Activated naive CD8-positive, alpha-beta T cell treated with anti-CD3 and anti-CD28 coated beads for 36 hours (primary cell): ENCODE results near the gene BTBD16. TPM values are rescaled to one million over a fixed set of nuclear protein-coding genes. Genes with fewer than 3 reads are reported as not detected.

Experiments
- DNase-seq: peaks from one replicate; pipeline ENCODE4 v3.0.0; 2021
- H3K27ac Mint-ChIP-seq: one replicate; pipeline ENCODE4 v1.8.0; 2022; ENCODE audit warnings: mild to moderate bottlenecking, moderate library complexity, mixed read lengths
- H3K27me3 Mint-ChIP-seq: one replicate; pipeline ENCODE4 v1.8.0; 2022; ENCODE audit warnings: mild to moderate bottlenecking, mixed read lengths
- H3K36me3 Mint-ChIP-seq: one replicate; pipeline ENCODE4 v1.8.0; 2021; ENCODE audit warnings: mild to moderate bottlenecking, mixed read lengths
- H3K4me1 Mint-ChIP-seq: one replicate; pipeline ENCODE4 v1.8.0; 2021; ENCODE audit warnings: mixed read lengths
- H3K4me3 Mint-ChIP-seq: one replicate; pipeline ENCODE4 v1.8.0; 2022; ENCODE audit warnings: mild to moderate bottlenecking, moderate library complexity, mixed read lengths
- H3K9me3 Mint-ChIP-seq: one replicate; pipeline ENCODE4 v1.8.0; 2022; ENCODE audit warnings: mixed read lengths
- total RNA-seq, 2 experiments: library from RNA; stranded (reverse); gene quantifications; one replicate each; pipeline ENCODE4 v1.2.3, GENCODE V29; 2021

BTBD16 gene
- total RNA-seq, 2 experiments from 2014 or later, result not detected

DNA sequence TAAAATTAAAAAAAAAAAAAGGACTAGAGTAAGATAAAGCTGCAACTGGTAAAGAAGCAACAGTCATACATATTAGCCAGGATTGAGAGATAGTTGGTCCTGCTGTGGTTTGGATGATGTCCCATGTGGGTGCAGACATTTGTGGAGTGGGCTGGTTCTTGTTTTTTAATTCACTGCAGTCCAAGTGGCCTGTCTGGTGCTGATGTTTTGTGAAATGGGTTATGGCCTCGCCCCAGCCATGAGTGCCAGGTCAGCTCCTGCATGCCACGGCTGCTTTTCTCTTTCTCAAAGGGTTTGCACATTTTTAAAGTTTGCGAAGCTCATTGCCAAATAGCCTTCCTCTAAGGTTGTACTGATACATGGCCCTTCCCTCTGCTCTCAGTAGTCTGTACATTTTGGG lies 14.1 kb upstream of the BTBD16 start:
- no peak for DNase-seq
- Mint-ChIP-seq H3K27me3 (peaks cover 15% of the 10 kb centered on the region), H3K36me3 (no peaks in the 10 kb centered on the region), H3K4me1 (peaks cover 2% of the 10 kb centered on the region), H3K4me3 (no peak overlapping the region), H3K27ac (no peak overlapping the region), H3K9me3 (peaks cover 6% of the 10 kb centered on the region)

DNA sequence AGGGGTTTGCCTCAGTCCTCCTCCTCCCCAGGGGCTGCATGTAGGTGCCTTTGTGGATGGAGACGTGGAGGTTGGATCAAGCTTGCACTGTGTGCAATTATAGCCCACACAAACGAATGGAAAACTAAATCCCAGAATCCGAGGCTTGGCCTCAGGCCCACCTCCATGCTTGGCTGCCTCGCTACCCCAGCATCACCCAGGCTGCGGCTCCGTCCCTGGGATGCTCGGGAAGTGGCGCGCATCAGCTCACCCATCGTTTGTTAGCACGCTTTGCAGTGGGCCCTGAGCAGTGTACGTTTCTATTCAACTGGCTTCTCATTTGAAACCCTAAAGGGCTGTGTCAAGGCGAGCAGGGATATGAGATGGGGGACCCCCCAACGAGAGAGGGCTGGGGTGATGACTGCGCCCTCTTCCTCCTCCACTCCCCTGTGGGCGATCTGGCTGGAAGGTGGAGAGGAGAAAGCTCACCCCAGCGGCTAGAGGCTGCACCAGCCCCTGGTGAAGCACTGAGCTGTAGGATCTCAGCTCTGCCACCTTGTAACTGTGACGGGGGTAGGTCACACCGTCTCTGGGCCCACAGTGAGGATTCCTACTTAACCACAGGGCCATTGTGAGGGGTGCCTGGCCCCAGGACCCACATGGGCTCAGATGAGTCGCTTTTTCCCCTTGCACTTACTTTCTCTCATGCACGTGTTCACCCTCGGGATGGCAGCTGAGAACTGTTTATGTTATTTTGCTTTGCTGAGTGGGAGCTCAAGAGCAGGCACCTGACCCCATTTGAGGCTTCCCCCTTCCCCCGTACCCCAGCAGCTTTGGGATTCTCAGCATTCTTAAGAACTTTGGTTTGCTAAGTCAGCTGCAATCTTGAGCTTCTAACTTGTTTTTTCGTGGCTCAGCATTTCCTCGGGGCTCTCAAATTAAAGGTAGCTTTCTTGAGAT lies 12.7 kb upstream of the BTBD16 start:
- Mint-ChIP-seq H3K27ac (no peak overlapping the region), H3K9me3 (peaks cover 11% of the 10 kb centered on the region), H3K36me3 (no peaks in the 10 kb centered on the region), H3K27me3 (peaks cover 14% of the 10 kb centered on the region), H3K4me3 (no peak overlapping the region), H3K4me1 (peaks cover 2% of the 10 kb centered on the region)
- no peak for DNase-seq

DNA sequence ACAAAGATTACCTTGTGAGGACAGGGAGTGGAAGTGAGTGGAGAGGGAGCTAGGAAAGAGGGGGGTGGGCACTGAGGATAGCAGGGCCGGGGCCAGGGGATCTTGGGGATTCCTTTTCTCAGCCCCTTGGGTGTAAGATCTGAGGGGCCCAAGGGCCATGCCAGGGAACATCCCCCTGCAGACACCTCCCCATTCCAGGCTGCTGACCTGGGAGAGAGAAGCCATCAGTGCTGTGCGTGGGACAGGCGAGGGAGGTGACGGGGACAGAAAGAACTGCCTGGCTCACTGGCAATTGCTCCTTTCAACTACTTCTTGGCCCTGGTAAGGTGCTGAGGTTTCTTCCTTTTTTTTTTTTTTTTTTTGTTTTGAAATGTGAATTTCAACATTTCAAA lies 12.0 kb upstream of the BTBD16 start:
- no peak for DNase-seq
- H3K27ac Mint-ChIP-seq, result no peak overlapping the region
- H3K27me3 Mint-ChIP-seq, result peaks cover 9% of the 10 kb centered on the region
- H3K36me3 Mint-ChIP-seq, result no peaks in the 10 kb centered on the region
- peaks cover 14% of the 10 kb centered on the region for H3K9me3 Mint-ChIP-seq
- H3K4me3 Mint-ChIP-seq, result no peak overlapping the region
- peaks cover 2% of the 10 kb centered on the region for H3K4me1 Mint-ChIP-seq

DNA sequence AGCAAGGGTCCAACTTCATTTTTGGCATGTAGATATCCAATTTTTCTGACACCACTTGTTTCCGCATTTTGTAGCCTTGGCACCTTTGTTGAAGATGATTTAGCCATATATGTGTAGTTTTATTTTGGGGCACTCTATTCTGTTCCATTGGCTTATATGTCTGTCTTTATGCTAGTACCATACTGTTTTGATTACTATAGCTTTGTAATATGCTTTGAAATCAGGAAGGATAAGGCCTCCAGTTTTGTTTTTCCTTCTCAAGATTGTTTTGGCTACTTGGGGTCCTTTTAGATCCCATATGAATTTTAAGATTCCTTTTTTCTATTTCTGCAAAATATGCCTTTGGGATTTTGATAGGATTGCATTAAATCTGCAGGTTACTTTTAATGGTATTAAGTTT lies 9.5 kb upstream of the BTBD16 start:
- Mint-ChIP-seq H3K27ac (no peak overlapping the region), H3K4me1 (peaks cover 2% of the 10 kb centered on the region), H3K4me3 (no peak overlapping the region), H3K9me3 (peaks cover 18% of the 10 kb centered on the region), H3K27me3 (peaks cover 30% of the 10 kb centered on the region), H3K36me3 (no peaks in the 10 kb centered on the region)
- DNase-seq, result no peak

DNA sequence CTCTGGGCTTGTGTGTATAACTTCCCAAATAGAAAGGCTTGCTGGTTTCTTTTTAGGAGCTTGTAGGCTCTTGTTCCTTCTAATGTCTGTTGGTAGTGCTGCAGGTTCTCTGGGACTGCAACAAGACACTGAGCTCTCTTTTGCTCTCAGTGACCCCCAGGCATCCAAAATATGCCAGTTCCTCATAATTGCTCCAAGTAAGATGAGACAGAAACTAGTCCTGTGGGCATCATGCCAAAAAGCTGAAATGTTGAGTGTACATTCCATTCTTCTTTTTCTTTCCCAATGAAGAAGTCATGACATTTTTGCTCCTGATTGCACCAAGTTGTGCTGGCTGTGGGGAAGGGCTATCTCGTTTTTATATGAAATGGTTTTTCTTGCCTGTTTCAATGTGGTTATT lies 7.1 kb upstream of the BTBD16 start:
- peaks cover 18% of the 10 kb centered on the region for H3K9me3 Mint-ChIP-seq
- no peaks in the 10 kb centered on the region for H3K4me1 Mint-ChIP-seq
- no peak for DNase-seq
- H3K27me3 Mint-ChIP-seq, result peaks cover 43% of the 10 kb centered on the region
- no peak overlapping the region for H3K27ac Mint-ChIP-seq
- H3K36me3 Mint-ChIP-seq, result no peaks in the 10 kb centered on the region
- no peak overlapping the region for H3K4me3 Mint-ChIP-seq

DNA sequence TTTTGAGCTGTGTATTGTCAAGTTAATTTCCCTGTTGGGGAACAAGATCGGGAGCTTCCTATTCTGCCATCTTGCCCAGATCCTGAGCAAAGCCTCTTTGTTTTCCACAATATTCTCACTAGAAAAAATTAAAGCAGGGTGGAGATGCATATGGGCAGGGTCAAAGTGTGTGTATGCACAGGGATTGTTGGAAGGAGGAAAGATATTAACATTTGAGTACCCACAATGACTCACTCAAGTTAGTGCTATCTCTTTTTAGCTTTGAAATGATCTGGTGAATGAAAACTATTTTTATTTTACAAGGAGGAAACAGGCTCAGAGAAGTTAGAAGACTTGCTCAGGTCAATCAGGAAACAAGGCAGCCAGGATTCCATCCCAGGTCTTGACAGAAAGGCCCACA lies 6.7 kb upstream of the BTBD16 start:
- Mint-ChIP-seq H3K4me1 (no peaks in the 10 kb centered on the region), H3K27ac (no peak overlapping the region), H3K4me3 (no peak overlapping the region), H3K9me3 (peaks cover 18% of the 10 kb centered on the region), H3K27me3 (peaks cover 44% of the 10 kb centered on the region), H3K36me3 (no peaks in the 10 kb centered on the region)
- no peak for DNase-seq

DNA sequence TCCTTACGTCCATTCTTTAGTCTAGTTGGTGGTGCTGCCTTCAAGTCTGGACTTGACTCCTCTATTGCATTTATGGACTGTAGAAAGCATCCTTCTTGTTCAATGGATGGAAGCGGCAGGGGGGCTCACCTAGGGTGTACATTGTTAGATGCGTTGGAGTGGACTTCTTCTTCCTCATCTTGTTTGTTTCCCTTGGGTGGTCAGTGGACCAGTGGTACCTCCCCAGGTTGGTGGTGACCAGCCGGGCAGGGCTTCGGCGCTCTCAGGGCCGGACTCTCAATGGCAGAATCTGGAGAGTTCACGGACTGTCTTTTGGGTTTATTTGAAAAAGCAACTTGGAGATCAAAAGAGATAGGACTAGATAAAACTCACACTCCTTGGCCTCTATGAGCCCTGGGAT lies 6.2 kb upstream of the BTBD16 start:
- Mint-ChIP-seq H3K36me3 (no peaks in the 10 kb centered on the region), H3K27ac (no peak overlapping the region), H3K4me3 (no peak overlapping the region), H3K27me3 (peaks cover 43% of the 10 kb centered on the region), H3K9me3 (peaks cover 18% of the 10 kb centered on the region), H3K4me1 (no peaks in the 10 kb centered on the region)
- no peak for DNase-seq

DNA sequence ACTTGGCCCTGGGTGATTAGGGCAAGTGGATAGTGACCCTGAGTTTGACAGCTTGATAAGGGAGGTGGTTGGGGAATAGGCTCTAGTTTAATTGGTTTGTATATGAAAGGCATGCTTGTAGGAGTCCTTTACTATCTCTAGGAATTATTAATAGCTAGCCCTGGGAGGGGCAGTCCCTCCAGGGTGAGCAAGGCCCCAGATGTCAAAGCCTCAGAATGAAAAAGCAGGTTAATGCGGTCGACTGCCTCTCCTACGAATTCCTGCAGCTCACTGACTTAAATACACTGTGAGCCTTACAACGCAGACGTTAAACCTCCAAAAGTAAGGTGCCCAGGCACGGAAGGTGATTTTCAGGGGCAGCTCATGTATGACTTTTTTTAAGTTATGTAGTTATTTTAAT lies 5.2 kb upstream of the BTBD16 start:
- H3K27me3 Mint-ChIP-seq, result peaks cover 42% of the 10 kb centered on the region
- no peaks in the 10 kb centered on the region for H3K4me1 Mint-ChIP-seq
- H3K4me3 Mint-ChIP-seq, result no peak overlapping the region
- no peak overlapping the region for H3K27ac Mint-ChIP-seq
- peaks cover 18% of the 10 kb centered on the region for H3K9me3 Mint-ChIP-seq
- no peak for DNase-seq
- H3K36me3 Mint-ChIP-seq, result no peaks in the 10 kb centered on the region

DNA sequence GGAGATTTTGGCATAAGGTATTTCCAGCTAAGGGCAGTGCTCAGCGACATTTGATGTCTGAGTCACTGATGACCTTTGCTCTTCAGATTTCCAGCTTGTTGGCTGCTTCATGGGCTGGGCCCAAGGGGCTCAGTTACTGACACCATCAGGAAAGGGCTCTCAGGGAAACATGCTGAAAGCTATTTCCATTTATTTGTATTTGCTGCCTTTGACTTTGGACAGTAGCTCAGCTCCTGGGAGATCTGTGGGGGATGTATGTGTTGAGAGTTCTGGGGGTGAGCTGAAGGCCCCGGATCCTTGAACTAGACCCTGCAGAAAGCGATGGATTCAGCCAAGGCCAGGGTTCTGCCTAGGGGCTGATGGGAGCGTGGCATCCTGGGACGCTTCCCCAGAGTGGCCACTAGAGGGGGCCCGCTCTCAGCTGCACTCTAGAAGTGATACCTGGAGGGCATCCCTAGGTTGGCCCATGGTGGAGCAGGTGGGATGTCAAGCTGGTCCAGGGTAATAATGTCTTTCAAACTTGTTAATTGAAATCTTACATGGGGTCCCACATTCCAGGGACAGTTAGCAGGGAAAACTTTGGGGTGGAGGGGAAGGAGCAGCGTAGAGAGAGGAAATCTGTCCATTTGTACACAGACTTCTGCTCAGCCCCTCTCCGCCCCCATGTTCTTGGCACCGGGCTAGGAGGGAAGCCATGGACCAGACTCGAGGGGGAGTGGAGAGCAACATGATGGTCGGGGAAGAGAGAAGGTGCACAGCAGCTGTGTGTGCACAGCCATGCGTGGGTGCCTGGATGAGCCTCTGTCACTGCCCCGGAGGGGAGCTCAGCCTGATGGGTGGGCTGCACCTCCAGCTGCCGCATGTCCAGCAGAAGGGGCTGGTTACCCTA lies 3.0 kb upstream of the BTBD16 start:
- H3K4me3 Mint-ChIP-seq, result no peak overlapping the region
- DNase-seq, result peak; percentile 23
- H3K9me3 Mint-ChIP-seq, result peaks cover 9% of the 10 kb centered on the region
- H3K27me3 Mint-ChIP-seq, result peaks cover 38% of the 10 kb centered on the region
- no peaks in the 10 kb centered on the region for H3K36me3 Mint-ChIP-seq
- H3K27ac Mint-ChIP-seq, result no peak overlapping the region
- no peaks in the 10 kb centered on the region for H3K4me1 Mint-ChIP-seq

DNA sequence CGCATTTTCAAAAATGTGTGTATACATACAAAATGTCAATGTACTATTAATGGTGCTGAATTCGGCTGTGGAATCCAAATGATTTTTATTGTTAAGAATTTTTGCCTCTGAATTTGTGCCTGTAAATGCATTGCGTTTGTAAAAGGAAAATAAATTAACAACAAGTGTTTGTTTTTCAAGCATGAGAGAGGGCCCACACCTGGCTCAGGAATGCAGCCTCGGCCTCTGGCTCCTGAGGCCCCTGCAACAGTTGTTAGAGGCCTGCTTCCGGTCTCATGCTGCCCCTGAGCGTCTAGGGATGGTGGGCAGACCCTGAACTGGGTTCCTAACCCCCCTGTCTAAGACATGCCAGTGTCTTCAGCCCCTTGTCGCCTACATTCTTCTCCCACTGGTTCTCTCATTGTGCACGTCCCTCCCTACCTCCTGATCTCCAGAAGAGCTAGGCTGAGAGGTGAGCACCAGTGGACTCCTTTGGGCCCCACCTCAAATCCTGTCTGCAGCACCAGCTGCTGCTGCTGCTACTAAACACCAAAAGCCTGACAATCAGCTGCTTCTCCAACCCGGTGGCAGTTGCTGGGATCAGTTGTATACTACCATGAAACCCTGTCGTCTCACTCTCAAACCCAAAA lies 1.9 kb upstream of the BTBD16 start:
- Mint-ChIP-seq H3K9me3 (peaks cover 3% of the 10 kb centered on the region), H3K4me3 (no peak overlapping the region), H3K27me3 (peaks cover 39% of the 10 kb centered on the region), H3K36me3 (no peaks in the 10 kb centered on the region), H3K27ac (no peak overlapping the region), H3K4me1 (no peaks in the 10 kb centered on the region)
- DNase-seq, result no peak

DNA sequence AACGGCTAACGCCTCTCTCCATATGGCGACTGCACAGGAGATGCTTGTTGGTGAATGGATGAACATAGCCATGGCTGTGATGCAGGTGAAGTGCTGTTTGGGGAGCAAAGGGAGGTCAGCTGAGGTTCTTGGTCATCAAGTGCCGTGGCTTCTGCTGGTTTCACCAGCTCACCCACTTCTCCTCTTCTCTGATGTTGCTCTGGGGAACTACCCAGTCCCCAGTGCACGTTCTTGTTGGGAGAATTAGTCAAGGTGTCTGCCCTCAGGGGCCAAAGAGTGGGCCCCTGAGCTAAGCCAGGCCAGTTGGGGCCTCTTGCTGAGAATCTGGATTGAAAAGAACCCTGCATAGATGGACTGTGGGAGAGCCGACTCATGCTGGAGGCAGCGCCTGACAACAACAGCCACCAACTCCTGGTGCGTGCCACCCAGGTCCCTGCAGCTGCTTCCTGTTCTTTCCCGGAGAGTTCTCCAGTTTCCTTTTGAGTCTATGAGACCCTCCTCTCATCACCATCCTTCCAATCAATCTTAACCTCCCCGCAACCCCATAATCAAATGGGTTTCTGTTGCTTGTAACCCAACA lies 3.0 kb downstream of the BTBD16 start:
- H3K27ac Mint-ChIP-seq, result no peak overlapping the region
- H3K36me3 Mint-ChIP-seq, result no peaks in the 10 kb centered on the region
- peaks cover 11% of the 10 kb centered on the region for H3K27me3 Mint-ChIP-seq
- no peak for DNase-seq
- H3K9me3 Mint-ChIP-seq, result no peaks in the 10 kb centered on the region
- no peaks in the 10 kb centered on the region for H3K4me1 Mint-ChIP-seq
- H3K4me3 Mint-ChIP-seq, result no peak overlapping the region

DNA sequence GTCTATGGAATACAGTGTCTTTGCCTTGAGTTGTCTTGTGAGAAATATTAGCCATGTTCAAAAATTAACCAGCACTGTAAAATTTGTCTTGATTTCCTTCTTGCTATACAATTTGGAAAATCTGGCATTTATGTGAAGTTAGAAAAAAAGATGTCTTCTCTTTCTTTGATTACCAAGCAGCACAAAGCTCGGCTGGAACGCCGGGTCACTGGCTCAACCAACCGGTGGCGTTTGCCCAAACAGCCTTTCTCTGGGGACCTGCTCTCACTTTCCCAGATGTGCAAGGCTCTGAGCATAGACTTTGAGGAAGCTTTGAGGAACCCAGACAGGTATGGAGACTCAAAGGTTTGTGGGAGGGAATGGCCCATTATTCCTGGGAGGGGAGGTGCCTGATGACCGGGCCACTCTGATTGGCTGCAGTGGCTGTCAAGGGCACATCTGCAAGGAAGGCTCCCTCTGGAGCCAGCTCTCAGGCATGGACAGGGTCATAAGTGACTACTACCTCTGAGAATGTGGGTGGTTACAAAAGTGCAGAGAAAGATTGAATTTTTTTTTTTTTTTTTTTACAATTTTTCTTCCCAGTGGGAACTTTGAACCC lies 5.6 kb downstream of the BTBD16 start:
- no peaks in the 10 kb centered on the region for H3K4me1 Mint-ChIP-seq
- H3K4me3 Mint-ChIP-seq, result no peak overlapping the region
- H3K9me3 Mint-ChIP-seq, result no peaks in the 10 kb centered on the region
- no peak overlapping the region for H3K27ac Mint-ChIP-seq
- no peaks in the 10 kb centered on the region for H3K36me3 Mint-ChIP-seq
- peaks cover 24% of the 10 kb centered on the region for H3K27me3 Mint-ChIP-seq
- no peak for DNase-seq

DNA sequence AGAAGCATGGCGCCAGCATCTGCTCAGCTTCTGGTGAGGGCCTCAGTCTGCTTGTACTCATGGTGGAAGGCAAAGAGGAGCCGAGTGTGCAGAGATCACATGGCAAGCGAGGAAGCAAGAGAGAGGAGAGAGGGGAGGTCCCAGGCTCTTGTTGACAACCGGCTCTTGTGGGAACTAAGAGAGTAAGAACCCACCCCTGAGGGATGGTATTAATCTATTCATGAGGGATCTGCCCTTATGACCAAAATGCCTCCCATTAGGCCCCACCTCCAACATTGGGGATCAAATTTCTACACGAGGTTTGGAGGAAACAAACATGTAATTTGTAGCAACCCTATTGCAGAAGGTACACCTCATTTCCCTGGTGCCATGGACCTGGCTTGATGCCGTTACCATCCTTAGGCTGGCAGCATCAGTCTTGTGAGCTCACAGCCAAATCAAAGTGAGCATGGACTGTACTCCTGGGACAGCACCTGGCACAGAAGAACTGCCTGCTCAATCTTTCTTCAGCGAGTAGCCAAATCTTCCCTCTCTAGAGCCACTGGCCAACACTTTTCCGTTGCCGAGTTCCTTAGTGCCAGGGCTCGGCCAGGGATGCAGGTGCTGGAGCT lies 6.5 kb downstream of the BTBD16 start:
- Mint-ChIP-seq H3K9me3 (no peaks in the 10 kb centered on the region), H3K4me3 (no peak overlapping the region), H3K27ac (no peak overlapping the region), H3K27me3 (peaks cover 30% of the 10 kb centered on the region), H3K4me1 (no peaks in the 10 kb centered on the region), H3K36me3 (no peaks in the 10 kb centered on the region)
- no peak for DNase-seq

DNA sequence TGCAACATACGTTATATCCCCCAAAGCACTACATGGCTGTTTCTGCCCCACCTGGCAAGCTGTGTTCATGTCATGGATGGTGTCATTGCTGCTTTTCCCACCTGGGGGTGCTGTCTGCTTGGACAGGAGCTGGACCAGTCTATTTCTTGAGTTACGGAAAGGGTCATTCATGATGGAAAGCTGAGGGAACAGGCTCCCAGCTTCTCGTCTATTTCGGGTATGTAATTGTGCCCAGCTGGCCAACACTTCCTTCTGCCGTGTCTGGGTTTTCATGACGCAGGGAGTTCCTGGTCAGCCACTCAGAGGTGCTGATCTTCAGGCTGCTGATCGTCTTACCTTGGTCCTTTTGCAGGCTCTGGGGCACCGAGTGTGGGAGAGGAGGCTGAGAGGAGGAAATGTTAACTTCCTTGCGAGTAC lies 8.6 kb downstream of the BTBD16 start:
- no peak for DNase-seq
- Mint-ChIP-seq H3K4me1 (no peaks in the 10 kb centered on the region), H3K27me3 (peaks cover 27% of the 10 kb centered on the region), H3K4me3 (no peak overlapping the region), H3K36me3 (no peaks in the 10 kb centered on the region), H3K27ac (no peak overlapping the region), H3K9me3 (no peaks in the 10 kb centered on the region)
